ENCODE data around the gene WRAP73. TPM values are rescaled to one million over a fixed set of nuclear protein-coding genes. Genes with fewer than 3 reads are reported as not detected.

The WRAP73 gene
- total RNA-seq, 2 donors from 2014 or later: 39.9 TPM

- peaks cover 21% of the 10 kb centered on the region for H3K4me1 Mint-ChIP-seq (ENCODE audit: low read depth)
- H3K36me3 Mint-ChIP-seq (ENCODE audit: insufficient read depth in 2 of 2): no peaks in the 10 kb centered on the region
- H3K27me3 Mint-ChIP-seq (ENCODE audit: low read depth): peaks cover 11% of the 10 kb centered on the region
- no peak overlapping the region for H3K4me3 Mint-ChIP-seq
- H3K27ac Mint-ChIP-seq: no peak overlapping the region
- ATAC-seq (replicated peaks in 1 of 2): no peak
- DNase-seq: no peak
- H3K9me3 Mint-ChIP-seq: no peaks in the 10 kb centered on the region
These were observed 28.6 kb upstream of the WRAP73 start for GRCh38 chr1:3678361-3679097.

GRCh38 chr1:3677484-3677883 is 27.6 kb upstream of the WRAP73 start:
- Mint-ChIP-seq H3K27me3 (ENCODE audit: low read depth) (peaks cover 11% of the 10 kb centered on the region), H3K9me3 (no peaks in the 10 kb centered on the region), H3K36me3 (ENCODE audit: insufficient read depth in 2 of 2) (no peaks in the 10 kb centered on the region), H3K27ac (no peak overlapping the region), H3K4me3 (no peak overlapping the region), H3K4me1 (ENCODE audit: low read depth) (peaks cover 21% of the 10 kb centered on the region)
- ATAC-seq (replicated peaks in 1 of 2) (no peak), DNase-seq (no peak)

- H3K27ac Mint-ChIP-seq: no peak overlapping the region
- H3K9me3 Mint-ChIP-seq: no peaks in the 10 kb centered on the region
- H3K36me3 Mint-ChIP-seq (ENCODE audit: insufficient read depth in 2 of 2): no peaks in the 10 kb centered on the region
- peaks cover 11% of the 10 kb centered on the region for H3K27me3 Mint-ChIP-seq (ENCODE audit: low read depth)
- H3K4me1 Mint-ChIP-seq (ENCODE audit: low read depth): peaks cover 21% of the 10 kb centered on the region
- DNase-seq (peak in 1 of 2 donors; percentile 7), ATAC-seq (replicated peaks in 1 of 2) (peak; percentile 62 to 69)
- H3K4me3 Mint-ChIP-seq: no peak overlapping the region
These were observed 26.9 kb upstream of the WRAP73 start for GRCh38 chr1:3676581-3677470.

DNA sequence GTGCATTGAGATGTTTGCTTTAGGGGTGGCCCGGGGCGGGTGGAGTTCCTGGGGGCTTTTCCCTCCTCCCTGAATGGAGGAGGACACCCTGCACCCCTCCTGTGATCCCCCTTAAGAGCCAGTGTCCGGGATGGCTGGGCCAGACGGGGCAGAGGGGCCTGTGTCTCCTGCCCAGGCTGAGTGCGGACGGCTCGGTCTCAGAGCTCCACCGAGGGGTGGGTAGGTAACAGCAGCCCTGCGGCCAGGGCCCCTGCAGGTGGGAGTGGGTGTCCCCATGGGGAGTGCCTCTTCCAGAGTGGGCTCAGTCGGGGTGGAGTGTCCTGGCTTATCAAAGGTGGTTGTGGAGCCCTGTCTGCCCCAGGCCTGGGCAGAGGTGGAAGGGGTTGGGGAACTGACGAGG is 25.5 kb upstream of the WRAP73 start:
- Mint-ChIP-seq H3K36me3 (ENCODE audit: insufficient read depth in 2 of 2) (no peaks in the 10 kb centered on the region), H3K27me3 (ENCODE audit: low read depth) (peaks cover 11% of the 10 kb centered on the region), H3K9me3 (no peaks in the 10 kb centered on the region), H3K4me1 (ENCODE audit: low read depth) (peaks cover 21% of the 10 kb centered on the region), H3K4me3 (no peak overlapping the region), H3K27ac (no peak overlapping the region)
- ATAC-seq (replicated peaks in 1 of 2) (no peak), DNase-seq (no peak)

GRCh38 chr1:3674100-3675094 is 24.5 kb upstream of the WRAP73 start:
- no peak for DNase-seq
- H3K9me3 Mint-ChIP-seq: no peaks in the 10 kb centered on the region
- peaks cover 4% of the 10 kb centered on the region for H3K27me3 Mint-ChIP-seq (ENCODE audit: low read depth)
- no peaks in the 10 kb centered on the region for H3K36me3 Mint-ChIP-seq (ENCODE audit: insufficient read depth in 2 of 2)
- H3K27ac Mint-ChIP-seq: no peak overlapping the region
- peaks cover 19% of the 10 kb centered on the region for H3K4me1 Mint-ChIP-seq (ENCODE audit: low read depth)
- H3K4me3 Mint-ChIP-seq: no peak overlapping the region
- no peak for ATAC-seq (replicated peaks in 1 of 2)

- ATAC-seq (replicated peaks in 1 of 2): peak in 1 of 2 donors; percentile 15
These were observed 23.6 kb upstream of the WRAP73 start for GRCh38 chr1:3673381-3674099.

GRCh38 chr1:3672971-3673361 is 23.1 kb upstream of the WRAP73 start:
- Mint-ChIP-seq H3K36me3 (ENCODE audit: insufficient read depth in 2 of 2) (no peaks in the 10 kb centered on the region), H3K27me3 (ENCODE audit: low read depth) (no peaks in the 10 kb centered on the region), H3K4me1 (ENCODE audit: low read depth) (peaks cover 12% of the 10 kb centered on the region), H3K9me3 (no peaks in the 10 kb centered on the region), H3K4me3 (no peak overlapping the region), H3K27ac (no peak overlapping the region)
- ATAC-seq (replicated peaks in 1 of 2) (no peak), DNase-seq (no peak)

More at GRCh38 chr1:3673381-3674099, 23.6 kb upstream of the WRAP73 start:
- H3K27me3 Mint-ChIP-seq (ENCODE audit: low read depth): no peaks in the 10 kb centered on the region
- DNase-seq: no peak
- H3K9me3 Mint-ChIP-seq: no peaks in the 10 kb centered on the region
- peak overlapping the region; percentile 18 to 25 for H3K4me3 Mint-ChIP-seq
- peaks cover 15% of the 10 kb centered on the region for H3K4me1 Mint-ChIP-seq (ENCODE audit: low read depth)
- peak overlapping the region; percentile 27 for H3K27ac Mint-ChIP-seq
- no peaks in the 10 kb centered on the region for H3K36me3 Mint-ChIP-seq (ENCODE audit: insufficient read depth in 2 of 2)

- no peak overlapping the region for H3K27ac Mint-ChIP-seq
- DNase-seq (no peak), ATAC-seq (replicated peaks in 1 of 2) (no peak)
- no peak overlapping the region for H3K4me3 Mint-ChIP-seq
- no peaks in the 10 kb centered on the region for H3K27me3 Mint-ChIP-seq (ENCODE audit: low read depth)
- H3K4me1 Mint-ChIP-seq (ENCODE audit: low read depth): peaks cover 7% of the 10 kb centered on the region
- no peaks in the 10 kb centered on the region for H3K36me3 Mint-ChIP-seq (ENCODE audit: insufficient read depth in 2 of 2)
- H3K9me3 Mint-ChIP-seq: no peaks in the 10 kb centered on the region
These were observed 22.5 kb upstream of the WRAP73 start for GRCh38 chr1:3672231-3672970.

GRCh38 chr1:3671371-3672180 is 21.7 kb upstream of the WRAP73 start:
- H3K4me1 Mint-ChIP-seq (ENCODE audit: low read depth): no peaks in the 10 kb centered on the region
- ATAC-seq (replicated peaks in 1 of 2) (no peak), DNase-seq (no peak)
- H3K27me3 Mint-ChIP-seq (ENCODE audit: low read depth): no peaks in the 10 kb centered on the region
- H3K9me3 Mint-ChIP-seq: no peaks in the 10 kb centered on the region
- H3K27ac Mint-ChIP-seq: no peak overlapping the region
- no peaks in the 10 kb centered on the region for H3K36me3 Mint-ChIP-seq (ENCODE audit: insufficient read depth in 2 of 2)
- no peak overlapping the region for H3K4me3 Mint-ChIP-seq

GRCh38 chr1:3670823-3671265 is 20.9 kb upstream of the WRAP73 start:
- no peak overlapping the region for H3K4me3 Mint-ChIP-seq
- H3K9me3 Mint-ChIP-seq: no peaks in the 10 kb centered on the region
- DNase-seq (no peak), ATAC-seq (replicated peaks in 1 of 2) (no peak)
- no peaks in the 10 kb centered on the region for H3K4me1 Mint-ChIP-seq (ENCODE audit: low read depth)
- H3K27ac Mint-ChIP-seq: no peak overlapping the region
- no peaks in the 10 kb centered on the region for H3K36me3 Mint-ChIP-seq (ENCODE audit: insufficient read depth in 2 of 2)
- H3K27me3 Mint-ChIP-seq (ENCODE audit: low read depth): no peaks in the 10 kb centered on the region

DNA sequence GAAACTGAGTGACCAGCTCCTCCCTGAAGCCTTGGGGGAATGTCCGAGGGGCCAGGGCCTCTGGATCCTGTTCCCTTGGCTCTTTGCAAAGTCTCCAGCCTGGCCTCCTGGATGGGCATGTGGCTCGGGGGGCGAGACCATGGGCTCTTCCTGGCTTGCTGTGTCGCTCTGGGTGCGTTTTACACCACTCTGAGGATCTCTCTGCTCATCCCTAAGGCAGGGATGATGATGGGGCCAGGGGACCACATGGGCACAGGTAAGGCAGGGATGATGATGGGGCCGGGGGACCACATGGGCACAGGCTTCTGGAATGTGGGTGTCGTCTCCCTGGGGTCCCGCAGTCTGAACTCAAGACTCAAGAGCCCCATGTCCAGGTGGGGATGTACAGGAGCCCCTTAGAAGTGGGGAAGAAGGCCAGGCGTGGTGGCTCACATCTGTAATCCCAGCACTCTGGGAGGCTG is 20.1 kb upstream of the WRAP73 start:
- Mint-ChIP-seq H3K36me3 (ENCODE audit: insufficient read depth in 2 of 2) (no peaks in the 10 kb centered on the region), H3K4me3 (no peak overlapping the region), H3K27me3 (ENCODE audit: low read depth) (no peaks in the 10 kb centered on the region), H3K27ac (no peak overlapping the region), H3K9me3 (no peaks in the 10 kb centered on the region), H3K4me1 (ENCODE audit: low read depth) (no peaks in the 10 kb centered on the region)
- no peak for DNase-seq
- no peak for ATAC-seq (replicated peaks in 1 of 2)

Measured in activated T-cell treated with anti-CD3 and anti-CD28 coated beads, Interleukin-2, amount 50 U/mL, for 72 hours (primary cell).